ENCODE data around the gene DNAI2. TPM values are rescaled to one million over a fixed set of nuclear protein-coding genes. Genes with fewer than 3 reads are reported as not detected.

Gene DNAI2
- total RNA-seq, 1 experiment from 2014 or later, result 0.26 TPM

- TF ChIP-seq CREB1 (CRISPR knock-in tag; IDR thresholded peaks at IDR 0.05) (no peak), ZNF219 (CRISPR knock-in tag; IDR thresholded peaks at IDR 0.05; ENCODE audit: borderline replicate concordance) (no peak), OVOL2 (CRISPR knock-in tag; IDR thresholded peaks at IDR 0.05; ENCODE audit: borderline replicate concordance) (no peak), ZNF416 (CRISPR knock-in tag; IDR thresholded peaks at IDR 0.05) (no peak), E2F5 (CRISPR knock-in tag; IDR thresholded peaks at IDR 0.05) (no peak), ARID4B (CRISPR knock-in tag; IDR thresholded peaks at IDR 0.05; ENCODE audit: borderline replicate concordance) (no peak), ESRRA (CRISPR knock-in tag; IDR thresholded peaks at IDR 0.05; ENCODE audit: borderline replicate concordance) (no peak), ZNF671 (CRISPR knock-in tag; IDR thresholded peaks at IDR 0.05) (no peak)
- TF ChIP-seq, protein P1, sequence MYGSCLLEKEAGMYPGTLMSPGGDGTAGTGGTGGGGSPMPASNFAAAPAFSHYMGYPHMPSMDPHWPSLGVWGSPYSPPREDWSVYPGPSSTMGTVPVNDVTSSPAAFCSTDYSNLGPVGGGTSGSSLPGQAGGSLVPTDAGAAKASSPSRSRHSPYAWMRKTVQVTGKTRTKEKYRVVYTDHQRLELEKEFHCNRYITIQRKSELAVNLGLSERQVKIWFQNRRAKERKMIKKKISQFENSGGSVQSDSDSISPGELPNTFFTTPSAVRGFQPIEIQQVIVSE (CRISPR knock-in tag; IDR thresholded peaks at IDR 0.05; ENCODE audit: borderline replicate concordance), result no peak
- TF ChIP-seq, protein P2, sequence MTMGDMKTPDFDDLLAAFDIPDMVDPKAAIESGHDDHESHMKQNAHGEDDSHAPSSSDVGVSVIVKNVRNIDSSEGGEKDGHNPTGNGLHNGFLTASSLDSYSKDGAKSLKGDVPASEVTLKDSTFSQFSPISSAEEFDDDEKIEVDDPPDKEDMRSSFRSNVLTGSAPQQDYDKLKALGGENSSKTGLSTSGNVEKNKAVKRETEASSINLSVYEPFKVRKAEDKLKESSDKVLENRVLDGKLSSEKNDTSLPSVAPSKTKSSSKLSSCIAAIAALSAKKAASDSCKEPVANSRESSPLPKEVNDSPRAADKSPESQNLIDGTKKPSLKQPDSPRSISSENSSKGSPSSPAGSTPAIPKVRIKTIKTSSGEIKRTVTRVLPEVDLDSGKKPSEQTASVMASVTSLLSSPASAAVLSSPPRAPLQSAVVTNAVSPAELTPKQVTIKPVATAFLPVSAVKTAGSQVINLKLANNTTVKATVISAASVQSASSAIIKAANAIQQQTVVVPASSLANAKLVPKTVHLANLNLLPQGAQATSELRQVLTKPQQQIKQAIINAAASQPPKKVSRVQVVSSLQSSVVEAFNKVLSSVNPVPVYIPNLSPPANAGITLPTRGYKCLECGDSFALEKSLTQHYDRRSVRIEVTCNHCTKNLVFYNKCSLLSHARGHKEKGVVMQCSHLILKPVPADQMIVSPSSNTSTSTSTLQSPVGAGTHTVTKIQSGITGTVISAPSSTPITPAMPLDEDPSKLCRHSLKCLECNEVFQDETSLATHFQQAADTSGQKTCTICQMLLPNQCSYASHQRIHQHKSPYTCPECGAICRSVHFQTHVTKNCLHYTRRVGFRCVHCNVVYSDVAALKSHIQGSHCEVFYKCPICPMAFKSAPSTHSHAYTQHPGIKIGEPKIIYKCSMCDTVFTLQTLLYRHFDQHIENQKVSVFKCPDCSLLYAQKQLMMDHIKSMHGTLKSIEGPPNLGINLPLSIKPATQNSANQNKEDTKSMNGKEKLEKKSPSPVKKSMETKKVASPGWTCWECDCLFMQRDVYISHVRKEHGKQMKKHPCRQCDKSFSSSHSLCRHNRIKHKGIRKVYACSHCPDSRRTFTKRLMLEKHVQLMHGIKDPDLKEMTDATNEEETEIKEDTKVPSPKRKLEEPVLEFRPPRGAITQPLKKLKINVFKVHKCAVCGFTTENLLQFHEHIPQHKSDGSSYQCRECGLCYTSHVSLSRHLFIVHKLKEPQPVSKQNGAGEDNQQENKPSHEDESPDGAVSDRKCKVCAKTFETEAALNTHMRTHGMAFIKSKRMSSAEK (CRISPR knock-in tag; IDR thresholded peaks at IDR 0.05; ENCODE audit: borderline replicate concordance), result no peak
Measured at GRCh38 chr17:74224959-74225725, 48.9 kb upstream of the DNAI2 start (continued).

- Mint-ChIP-seq H3K27me3 (ENCODE audit: low read depth) (no peaks in the 10 kb centered on the region), H3K36me3 (no peaks in the 10 kb centered on the region), H3K9me3 (no peaks in the 10 kb centered on the region), H3K4me3 (no peak overlapping the region), H3K27ac (0 out of 2 replicates have a peak overlapping the region, but pooled peaks have one; percentile 32), H3K4me1 (no peaks in the 10 kb centered on the region)
- DNase-seq (ENCODE audit: low spot score) (no peak), ATAC-seq (no peak)
- CTCF ChIA-PET, result interaction anchor here (1.0 to 1.7 kb wide), 4 partner anchors 13 to 340 kb away, joined by 3 to 4 read pairs (median 4); partner anchors contain the start of gene TTYH2
- TF ChIP-seq NR1H2 (CRISPR knock-in tag; IDR thresholded peaks at IDR 0.05), result no peak
- TF ChIP-seq, protein P3, sequence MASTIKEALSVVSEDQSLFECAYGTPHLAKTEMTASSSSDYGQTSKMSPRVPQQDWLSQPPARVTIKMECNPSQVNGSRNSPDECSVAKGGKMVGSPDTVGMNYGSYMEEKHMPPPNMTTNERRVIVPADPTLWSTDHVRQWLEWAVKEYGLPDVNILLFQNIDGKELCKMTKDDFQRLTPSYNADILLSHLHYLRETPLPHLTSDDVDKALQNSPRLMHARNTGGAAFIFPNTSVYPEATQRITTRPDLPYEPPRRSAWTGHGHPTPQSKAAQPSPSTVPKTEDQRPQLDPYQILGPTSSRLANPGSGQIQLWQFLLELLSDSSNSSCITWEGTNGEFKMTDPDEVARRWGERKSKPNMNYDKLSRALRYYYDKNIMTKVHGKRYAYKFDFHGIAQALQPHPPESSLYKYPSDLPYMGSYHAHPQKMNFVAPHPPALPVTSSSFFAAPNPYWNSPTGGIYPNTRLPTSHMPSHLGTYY (CRISPR knock-in tag; IDR thresholded peaks at IDR 0.05), result no peak
- no peak for TF ChIP-seq OVOL2 (CRISPR knock-in tag; IDR thresholded peaks at IDR 0.05; ENCODE audit: borderline replicate concordance)
- TF ChIP-seq, protein P4, sequence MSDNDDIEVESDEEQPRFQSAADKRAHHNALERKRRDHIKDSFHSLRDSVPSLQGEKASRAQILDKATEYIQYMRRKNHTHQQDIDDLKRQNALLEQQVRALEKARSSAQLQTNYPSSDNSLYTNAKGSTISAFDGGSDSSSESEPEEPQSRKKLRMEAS (CRISPR knock-in tag; IDR thresholded peaks at IDR 0.05), result no peak
- no peak for TF ChIP-seq ZNF396 (CRISPR knock-in tag; IDR thresholded peaks at IDR 0.05; ENCODE audit: borderline replicate concordance)
- POLR2A ChIA-PET, result no interaction called here
Measured at GRCh38 chr17:74226252-74226651, 47.8 kb upstream of the DNAI2 start.

Measured in WTC11 (cell line).